K562 (cell line): Measurements from ENCODE around the gene CRHR1. TPM values are rescaled to one million over a fixed set of nuclear protein-coding genes. Genes with fewer than 3 reads are reported as not detected.

Source experiments
- ADNP ChIP-seq: fragments of 200-800 bp; sonication (Bioruptor generic); IDR thresholded peaks from 2 replicates; pipeline ENCODE4 v1.6.1; 2016; ENCODE audit warnings: missing genetic modification characterization, missing compliant biosample characterization
- CTCFL ChIP-seq: IDR thresholded peaks from 2 replicates; pipeline ENCODE4 v1.6.1; 2011; ENCODE audit warnings: borderline replicate concordance, low read depth, mild to moderate bottlenecking, moderate library complexity, low read length; ENCODE audit not compliant: insufficient read depth, poor library complexity, severe bottlenecking
- CXXC5 ChIP-seq: fragments of 250-450 bp; sonication (Bioruptor Pico); IDR thresholded peaks from 2 replicates; pipeline ENCODE4 v1.8.0; 2022; ENCODE audit warnings: inconsistent platforms, mild to moderate bottlenecking, moderate library complexity
- ETV5 ChIP-seq: sonication (generic); formaldehyde crosslinking; IDR thresholded peaks from 2 replicates; pipeline ENCODE4 v1.4.0; 2020; ENCODE audit warnings: low read depth, mild to moderate bottlenecking, missing genetic modification reagents
- LEF1 ChIP-seq: fragments of 450-650 bp; IDR thresholded peaks from 2 replicates; pipeline ENCODE4 v1.6.1; 2016; ENCODE audit warnings: mild to moderate bottlenecking
- SRF ChIP-seq, 2 experiments: fragments of 250-450, 450-650 bp in 1 of 2; sonication (Bioruptor Pico) in 1 of 2; sonication (generic) in 1 of 2; formaldehyde crosslinking; IDR thresholded peaks; 2 replicates each; pipeline versions ENCODE4 v1.5.0 to v1.5.1; 2020 to 2022; ENCODE audit warnings: mild to moderate bottlenecking in 1 of 2, missing genetic modification reagents in 1 of 2
- TGIF2 ChIP-seq: sonication (generic); formaldehyde crosslinking; IDR thresholded peaks from 2 replicates; pipeline ENCODE4 v1.8.1; 2022; ENCODE audit warnings: mild to moderate bottlenecking, missing genetic modification reagents, moderate library complexity
- ZBTB40 ChIP-seq, 2 experiments: fragments of 450-650 bp in 1 of 2; sonication (generic) in 1 of 2; formaldehyde crosslinking in 1 of 2; IDR thresholded peaks; 2 replicates each; pipeline versions ENCODE4 v1.7.1 to v1.9.0; 2016 to 2022; ENCODE audit warnings: inconsistent platforms in 1 of 2, mild to moderate bottlenecking in 1 of 2, missing genetic modification reagents in 1 of 2
- ZFP1 ChIP-seq: fragments of 450-650 bp; formaldehyde crosslinking; IDR thresholded peaks from 2 replicates; pipeline ENCODE4 v1.4.0; 2020; ENCODE audit warnings: mild to moderate bottlenecking, mixed read lengths
- polyA plus RNA-seq, 8 experiments: library from polyadenylated mRNA; depleted of rRNA in 4 of 8; stranded (reverse) in 5 of 8; unstranded in 3 of 8; fragments of >200 nt; fragmentation: Nextera tagmentation in 2 of 8; fragmentation: Illumina TruSeq in 1 of 8; extraction: Ambion mirVana in 2 of 8; extraction: Trizol in 1 of 8; gene quantifications; 2 replicates each; pipeline versions ENCODE4 v1.2.1 to v1.2.3, GENCODE V29; 2011 to 2014; ENCODE audit warnings: inconsistent platforms in 1 of 8, missing spikeins in 1 of 8
- total RNA-seq, 7 experiments: library from RNA; depleted of rRNA in 6 of 7; stranded (reverse); fragments of >200 nt in 6 of 7; fragmentation: Illumina TruSeq in 2 of 7; extraction: Trizol in 2 of 7; gene quantifications; 2 replicates each; pipeline versions ENCODE4 v1.2.1 to v1.2.3, GENCODE V29; 2011 to 2021; ENCODE audit warnings: low replicate concordance in 1 of 7

CRHR1 gene
- total and polyA plus RNA-seq, 9 of the 15 experiments (the other 6 are each of a cell fraction or from before 2014, with no cell fraction given), result 0.05 TPM; not detected in 8

- TF ChIP-seq ZBTB40 (IDR thresholded peaks at IDR 0.05), result no peak
- no peak for TF ChIP-seq ZBTB40 (CRISPR knock-in tag; IDR thresholded peaks at IDR 0.05)
- no peak for TF ChIP-seq ADNP (tag)
- no peak for TF ChIP-seq ETV5
- no peak for TF ChIP-seq TGIF2 (CRISPR knock-in tag)
- no peak for TF ChIP-seq SRF (CRISPR knock-in tag; IDR thresholded peaks at IDR 0.05)
- TF ChIP-seq CXXC5, result peak; percentile 36; the same call in 1 of the 2 replicates
- no peak for TF ChIP-seq LEF1
- TF ChIP-seq CTCFL, result peak; percentile 48
- TF ChIP-seq ZFP1 (CRISPR knock-in tag), result no peak
These were observed 1.1 kb upstream of the CRHR1 start (continued) for GRCh38 chr17:45782889-45783592.
